ENCODE measurements around the gene PYDC2.

PYDC2 gene

GRCh38 chr3:191461113-191461595 is at the start of gene PYDC2:
Gene PYDC2 (plus strand): TSS chr3:191461163. CDS start chr3:191461163, 0 bp downstream.
- DNase-seq, result no peak

- DNase-seq, result no peak
Measured at GRCh38 chr3:191412759-191413158, 48.2 kb upstream of the PYDC2 start.

GRCh38 chr3:191414286-191414685 is 46.7 kb upstream of the PYDC2 start:
- no peak for DNase-seq

- DNase-seq, result no peak
Measured at GRCh38 chr3:191414732-191415131, 46.2 kb upstream of the PYDC2 start.

GRCh38 chr3:191415566-191415965 is 45.4 kb upstream of the PYDC2 start:
- no peak for DNase-seq

- DNase-seq, result no peak
Measured at GRCh38 chr3:191417457-191417729, 43.6 kb upstream of the PYDC2 start.

GRCh38 chr3:191420771-191421170 is 40.2 kb upstream of the PYDC2 start:
- no peak for DNase-seq

- DNase-seq, result no peak
Measured at GRCh38 chr3:191424881-191425280, 36.1 kb upstream of the PYDC2 start.

GRCh38 chr3:191425322-191425734 is 35.6 kb upstream of the PYDC2 start:
- peak; percentile 18 for DNase-seq

- DNase-seq, result no peak
Measured at GRCh38 chr3:191426311-191426710, 34.7 kb upstream of the PYDC2 start.

- no peak for DNase-seq
Measured at GRCh38 chr3:191428177-191428576, 32.8 kb upstream of the PYDC2 start.

- no peak for DNase-seq
Measured at GRCh38 chr3:191430103-191430502, 30.9 kb upstream of the PYDC2 start.

- DNase-seq, result no peak
Measured at GRCh38 chr3:191431160-191431822, 29.7 kb upstream of the PYDC2 start.

GRCh38 chr3:191432162-191432561 is 28.8 kb upstream of the PYDC2 start:
- DNase-seq, result no peak

GRCh38 chr3:191434024-191434423 is 26.9 kb upstream of the PYDC2 start:
- DNase-seq, result no peak

GRCh38 chr3:191435981-191436380 is 25.0 kb upstream of the PYDC2 start:
- no peak for DNase-seq

- no peak for DNase-seq
Measured at GRCh38 chr3:191438150-191438814, 22.7 kb upstream of the PYDC2 start.

- no peak for DNase-seq
Measured at GRCh38 chr3:191440532-191440931, 20.4 kb upstream of the PYDC2 start.

GRCh38 chr3:191441687-191442086 is 19.3 kb upstream of the PYDC2 start:
- no peak for DNase-seq

GRCh38 chr3:191444569-191444968 is 16.4 kb upstream of the PYDC2 start:
- no peak for DNase-seq

GRCh38 chr3:191449256-191449655 is 11.7 kb upstream of the PYDC2 start:
- DNase-seq, result no peak

GRCh38 chr3:191455257-191455952 is 5.6 kb upstream of the PYDC2 start:
- DNase-seq, result no peak

- DNase-seq, result no peak
Measured at GRCh38 chr3:191460360-191460759, 603 bp upstream of the PYDC2 start.

- DNase-seq, result no peak
Measured at GRCh38 chr3:191470080-191470479, 9.1 kb downstream of the PYDC2 start.

All from DMS79 treated with DMSO at 0.1 percent for 48 hours (cell line).